Activated CD4-positive, alpha-beta T cell treated with anti-CD3 and anti-CD28 coated beads, Interleukin-2, amount 50 U/mL, for 16 hours (primary cell): ENCODE data around the gene WDR88.
"Not testable (repeated sequence)": the region's sequence is repeated elsewhere in the genome, so short reads cannot be mapped to it uniquely, and the experiment has no call there.

Experiments
- DNase-seq: peaks from one replicate; pipeline ENCODE4 v3.0.0-alpha.2; 2020

The WDR88 gene

GRCh38 chr19:33199441-33200265 lies 67.7 kb downstream of the WDR88 start:
- DNase-seq = no peak

- DNase-seq = no peak
Measured at GRCh38 chr19:33201473-33201872, 69.6 kb downstream of the WDR88 start.

- no peak for DNase-seq
Measured at GRCh38 chr19:33201886-33202545, 70.1 kb downstream of the WDR88 start.

GRCh38 chr19:33202546-33203507 lies 70.9 kb downstream of the WDR88 start:
- DNase-seq = no peak

GRCh38 chr19:33203529-33203928 lies 71.6 kb downstream of the WDR88 start:
- no peak for DNase-seq

GRCh38 chr19:33204136-33204973 lies 72.4 kb downstream of the WDR88 start:
- no peak for DNase-seq

GRCh38 chr19:33205110-33205509 lies 73.2 kb downstream of the WDR88 start:
- no peak for DNase-seq

GRCh38 chr19:33205531-33206260 lies 73.8 kb downstream of the WDR88 start:
- DNase-seq = no peak

- DNase-seq = no peak
Measured at GRCh38 chr19:33206261-33207039, 74.5 kb downstream of the WDR88 start.

GRCh38 chr19:33207040-33207620 lies 75.2 kb downstream of the WDR88 start:
- DNase-seq = no peak

- no peak for DNase-seq
Measured at GRCh38 chr19:33207903-33208302, 76.0 kb downstream of the WDR88 start.

GRCh38 chr19:33208371-33208895 lies 76.5 kb downstream of the WDR88 start:
- no peak for DNase-seq

GRCh38 chr19:33208904-33209849 lies 77.3 kb downstream of the WDR88 start:
- no peak for DNase-seq

GRCh38 chr19:33209850-33210230 lies 77.9 kb downstream of the WDR88 start:
- DNase-seq = not testable (repeated sequence)

GRCh38 chr19:33210266-33210940 lies 78.5 kb downstream of the WDR88 start:
- no peak for DNase-seq

- DNase-seq = no peak
Measured at GRCh38 chr19:33211794-33212435, 80.0 kb downstream of the WDR88 start.

- DNase-seq = no peak
Measured at GRCh38 chr19:33212436-33213172, 80.7 kb downstream of the WDR88 start.
